Panc1 (cell line): ENCODE data around the gene SCYGR4.

Experiments
- CTCF ChIP-seq: fragments of 450-650 bp; IDR thresholded peaks from 2 replicates; pipeline ENCODE4 v1.5.1; 2017; ENCODE audit warnings: mild to moderate bottlenecking
- SIN3A ChIP-seq: IDR thresholded peaks from 2 replicates; pipeline ENCODE4 v1.6.1; 2012; ENCODE audit warnings: low read depth, mild to moderate bottlenecking, low read length, moderate library complexity, borderline replicate concordance; ENCODE audit not compliant: insufficient read depth

- TF ChIP-seq CTCF (no peak), SIN3A (no peak)
Observed at GRCh38 chr2:227576812-227577211, 40.5 kb upstream of the SCYGR4 start.
